Mucosa of descending colon (tissue), 3 donors: ENCODE data around the gene C5orf58. TPM values are rescaled to one million over a fixed set of nuclear protein-coding genes. Genes with fewer than 3 reads are reported as not detected.

Experiments
- ATAC-seq: fragments of 200-7000 bp; cut with Tn5 transposase; one replicate; pipeline ENCODE4 v1.9.1; 2020; ENCODE audit warnings: mild to moderate bottlenecking, moderate library complexity
- DNase-seq, 3 donors: peaks; one replicate each; pipeline ENCODE4 v3.0.0-alpha.2; 2020
- H3K36me3 ChIP-seq: fragments of 200-600 bp; one replicate; pipeline ENCODE4 v1.8.0; 2021; ENCODE audit warnings: low read depth, mild to moderate bottlenecking
- H3K4me1 ChIP-seq: fragments of 200-600 bp; one replicate; pipeline ENCODE4 v1.8.0; 2021; ENCODE audit warnings: low read depth, mild to moderate bottlenecking
- H3K4me3 ChIP-seq: fragments of 200-600 bp; one replicate; pipeline ENCODE4 v1.8.0; 2021; ENCODE audit warnings: mild to moderate bottlenecking
- H3K9me3 ChIP-seq: fragments of 200-600 bp; one replicate; pipeline ENCODE4 v1.8.0; 2021; ENCODE audit warnings: mild to moderate bottlenecking
- CTCF ChIP-seq: fragments of 200-600 bp; IDR thresholded peaks from one replicate; pipeline ENCODE4 v1.8.0; 2022; ENCODE audit warnings: antibody characterized with exemption, mild to moderate bottlenecking
- intact Hi-C, 2 donors: fragments of 100-400 bp; cut with DNase I in 1 of 2; cut with micrococcal nuclease in 1 of 2; formaldehyde crosslinking; loops; one replicate each; pipeline versions ENCODE4 v1.11.0 to v1.11.1; 2022; cut with DNase I, micrococcal nuclease
- total RNA-seq, 3 donors: library from RNA; stranded (reverse); fragmentation: NEBNext Ultra II Directional in 2 of 3; extraction: Animal tissue kit (Norgen Biotek cat#: 25700) in 2 of 3; gene quantifications; one replicate each; pipeline versions ENCODE4 v1.2.1 to v1.2.4, GENCODE V29; 2021 to 2023
- donor health status: DM: no; HTN: no; CAD: no; lungs with moderate emphysema.
- donor health status: DM: no; HTN: no; CAD: no.
- donor health status: DM: no; HTN: yes; CAD: no.

C5orf58 gene
- total RNA-seq, 3 donors from 2014 or later = not detected

GRCh38 chr5:170252109-170252508 lies 19.3 kb downstream of the C5orf58 start:
- ATAC-seq (no peak), DNase-seq (no peak)
- no peaks in the 10 kb centered on the region for H3K36me3 ChIP-seq
- H3K9me3 ChIP-seq = no peaks in the 10 kb centered on the region
- no peak for TF ChIP-seq CTCF
- no peak overlapping the region for H3K4me3 ChIP-seq
- intact Hi-C loops = no loop called here
- no peaks in the 10 kb centered on the region for H3K4me1 ChIP-seq

- no peak for ATAC-seq
- Histone ChIP-seq H3K36me3 (no peaks in the 10 kb centered on the region), H3K4me1 (no peaks in the 10 kb centered on the region), H3K4me3 (no peak overlapping the region), H3K9me3 (no peaks in the 10 kb centered on the region)
- intact Hi-C loops = no loop called here
- no peak for TF ChIP-seq CTCF
- no peak for DNase-seq
These were observed 20.1 kb downstream of the C5orf58 start for GRCh38 chr5:170252720-170253350.

- no peaks in the 10 kb centered on the region for H3K4me1 ChIP-seq
- H3K9me3 ChIP-seq = no peaks in the 10 kb centered on the region
- ATAC-seq (peak; percentile 87), DNase-seq (peak in 1 of 3 donors; percentile 37)
- intact Hi-C loops = no loop called here
- H3K36me3 ChIP-seq = no peaks in the 10 kb centered on the region
- no peak for TF ChIP-seq CTCF
- H3K4me3 ChIP-seq = no peak overlapping the region
These were observed 21.3 kb downstream of the C5orf58 start for GRCh38 chr5:170254056-170254455.

GRCh38 chr5:170256571-170256970 lies 23.8 kb downstream of the C5orf58 start:
- no peaks in the 10 kb centered on the region for H3K36me3 ChIP-seq
- ATAC-seq = no peak
- DNase-seq = no peak
- no peaks in the 10 kb centered on the region for H3K9me3 ChIP-seq
- no peak for TF ChIP-seq CTCF
- intact Hi-C loops = no loop called here
- no peaks in the 10 kb centered on the region for H3K4me1 ChIP-seq
- no peak overlapping the region for H3K4me3 ChIP-seq

GRCh38 chr5:170257370-170257769 lies 24.6 kb downstream of the C5orf58 start:
- intact Hi-C loops = no loop called here
- Histone ChIP-seq H3K4me1 (no peaks in the 10 kb centered on the region), H3K36me3 (no peaks in the 10 kb centered on the region), H3K9me3 (no peaks in the 10 kb centered on the region), H3K4me3 (no peak overlapping the region)
- ATAC-seq = no peak
- TF ChIP-seq CTCF = no peak
- no peak for DNase-seq
